ENCODE results near the gene RCHY1.
"Not testable (repeated sequence)": the region's sequence is repeated elsewhere in the genome, so short reads cannot be mapped to it uniquely, and the experiment has no call there.

RCHY1 gene

GRCh38 chr4:75512386-75513211, 1.6 kb downstream of the RCHY1 start:
- peak overlapping the region; percentile 91 for H3K27ac ChIP-seq
- TF ChIP-seq CTCF (conservative IDR thresholded peaks at IDR 0.05), result no peak

GRCh38 chr4:75511841-75512240, 2.4 kb downstream of the RCHY1 start:
- TF ChIP-seq CTCF (conservative IDR thresholded peaks at IDR 0.05), result no peak
- H3K27ac ChIP-seq, result peak overlapping the region; percentile 13

GRCh38 chr4:75509592-75509991, 4.6 kb downstream of the RCHY1 start:
- H3K27ac ChIP-seq, result not testable (repeated sequence)

GRCh38 chr4:75505630-75506029, 8.6 kb downstream of the RCHY1 start:
- H3K27ac ChIP-seq, result no peak overlapping the region
- TF ChIP-seq CTCF (conservative IDR thresholded peaks at IDR 0.05), result no peak

- no peak overlapping the region for H3K27ac ChIP-seq
- no peak for TF ChIP-seq CTCF (conservative IDR thresholded peaks at IDR 0.05)
These were observed 11.5 kb downstream of the RCHY1 start for GRCh38 chr4:75502671-75503070.

GRCh38 chr4:75499900-75500299, 14.3 kb downstream of the RCHY1 start:
- no peak overlapping the region for H3K27ac ChIP-seq
- no peak for TF ChIP-seq CTCF (conservative IDR thresholded peaks at IDR 0.05)

- H3K27ac ChIP-seq, result no peak overlapping the region
- no peak for TF ChIP-seq CTCF (conservative IDR thresholded peaks at IDR 0.05)
These were observed 16.2 kb downstream of the RCHY1 start for GRCh38 chr4:75498041-75498440.

- no peak for TF ChIP-seq CTCF (conservative IDR thresholded peaks at IDR 0.05)
- H3K27ac ChIP-seq, result no peak overlapping the region
These were observed 17.1 kb downstream of the RCHY1 start for GRCh38 chr4:75497133-75497532.
